AG09309 (cell line): ENCODE measurements around the gene FLOT1.
A peak's percentile ranks its signal among the peaks of the same experiment; 100 is the strongest.

Experiments
- DNase-seq: peaks from one replicate; pipeline ENCODE4 v3.0.0-alpha.2; 2010; ENCODE audit warnings: low read depth
- H3K4me3 ChIP-seq: 2 replicates; pipeline ENCODE4 v1.5.1; 2011; ENCODE audit warnings: mild to moderate bottlenecking, low read depth, low read length, moderate library complexity; ENCODE audit not compliant: control insufficient read depth
- CTCF ChIP-seq: IDR thresholded peaks from 2 replicates; pipeline ENCODE4 v1.5.1; 2011; ENCODE audit warnings: mild to moderate bottlenecking, low read depth, low read length, inconsistent platforms; ENCODE audit not compliant: insufficient read depth, control insufficient read depth; ENCODE audit errors: missing control alignments

The FLOT1 gene

GRCh38 chr6:30689022-30689865 lies 53.2 kb downstream of the FLOT1 start:
- no peak for DNase-seq
- no peak for TF ChIP-seq CTCF
- no peak overlapping the region for H3K4me3 ChIP-seq

GRCh38 chr6:30688569-30688968 lies 53.9 kb downstream of the FLOT1 start:
- no peak for DNase-seq
- H3K4me3 ChIP-seq, result peak overlapping the region; percentile 89
- no peak for TF ChIP-seq CTCF

GRCh38 chr6:30687659-30688431 lies 54.6 kb downstream of the FLOT1 start:
- no peak for DNase-seq
- peak overlapping the region; percentile 89 for H3K4me3 ChIP-seq
- TF ChIP-seq CTCF, result peak; percentile 46

DNA sequence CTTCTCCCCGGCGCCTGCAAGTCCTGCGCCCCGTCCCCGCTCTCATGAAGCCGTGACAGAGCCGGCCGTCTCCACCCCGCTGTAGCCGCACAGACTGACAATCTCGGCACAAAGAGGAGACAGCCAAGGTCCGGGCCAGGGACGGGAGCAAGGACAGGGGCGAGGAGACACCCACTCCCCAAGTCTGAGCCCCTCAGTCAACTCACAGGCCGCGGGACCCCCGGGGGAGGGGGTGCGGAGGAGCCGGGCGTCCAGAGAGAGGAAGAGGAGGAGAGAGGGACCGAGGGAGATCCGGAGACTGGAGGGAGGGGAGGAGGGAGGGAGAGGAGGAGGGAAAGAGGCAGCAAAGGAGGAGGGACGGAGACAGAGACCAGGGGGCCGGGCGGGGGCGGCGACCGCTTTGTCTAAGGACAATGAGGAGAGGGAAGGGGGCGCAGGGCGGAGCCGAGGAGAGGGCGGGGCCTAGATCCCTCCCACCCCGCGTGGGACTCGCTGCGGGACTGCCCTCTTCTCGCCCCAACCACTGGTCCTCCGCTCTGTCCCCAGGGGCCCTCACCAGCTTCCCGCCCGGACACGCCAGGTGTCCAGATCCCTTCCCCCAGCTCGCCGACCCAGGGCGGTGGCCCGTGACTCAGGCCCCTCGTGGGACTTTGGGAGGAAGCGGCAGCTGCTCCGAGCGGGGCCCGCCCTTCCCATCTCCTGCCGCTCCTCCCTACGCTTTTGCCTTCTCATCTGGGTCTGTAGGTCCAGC lies 55.4 kb downstream of the FLOT1 start:
- H3K4me3 ChIP-seq, result peak overlapping the region; percentile 89
- DNase-seq, result peak; percentile 85
- no peak for TF ChIP-seq CTCF

DNA sequence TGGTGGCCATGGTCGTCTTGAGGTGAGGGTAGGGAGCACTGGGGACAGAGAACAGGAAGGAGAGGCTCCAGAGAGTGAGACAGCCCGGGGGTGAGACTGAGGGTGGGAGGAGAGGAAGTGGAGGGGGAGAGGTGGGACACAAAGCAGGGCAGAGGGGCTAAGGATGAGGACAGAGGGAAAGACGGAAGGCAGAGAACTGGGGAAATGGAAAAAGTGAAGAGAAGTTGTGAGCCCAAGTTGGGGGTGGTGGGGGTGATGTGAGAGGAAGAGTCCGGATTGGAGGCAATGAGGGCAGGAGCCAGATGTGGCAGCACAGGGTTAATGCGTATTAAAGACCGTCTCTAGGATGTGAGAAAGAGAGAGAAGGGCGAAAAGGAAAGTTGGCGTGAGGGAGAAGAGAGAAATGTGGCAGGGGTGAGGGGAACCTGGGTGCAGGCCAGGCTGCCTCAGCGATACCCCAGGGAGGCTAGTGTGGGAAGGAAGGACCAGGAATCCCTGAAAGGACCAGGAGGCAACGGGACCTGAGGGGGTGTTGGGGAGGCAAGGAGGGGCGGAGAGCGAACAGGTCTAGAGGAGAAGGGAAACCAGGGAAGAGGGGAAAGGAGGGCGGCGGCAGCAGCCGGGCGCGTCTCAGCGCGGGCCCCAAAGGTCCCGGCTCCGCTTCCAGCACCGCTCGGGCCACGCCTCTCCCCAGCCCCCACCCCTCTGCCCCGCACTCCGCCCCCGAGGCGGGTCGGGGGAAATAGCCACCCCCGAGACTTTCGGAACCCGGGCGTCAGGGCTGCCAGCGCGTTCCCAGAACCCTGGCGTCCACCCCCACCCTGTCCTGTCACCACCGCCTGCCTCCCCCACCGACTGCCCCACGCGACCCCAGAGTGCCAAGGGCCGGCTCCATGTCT lies 56.2 kb downstream of the FLOT1 start, which contains the start of gene PPP1R18:
Gene PPP1R18, minus strand, starts transcription at position 637 of the 899 bp plus-strand sequence. Its CDS starts 627 bp downstream, at position 10.
- DNase-seq, result no peak
- H3K4me3 ChIP-seq, result peak within 1 kb of the TSS; percentile 89
- no peak for TF ChIP-seq CTCF
